HTR-8/SVneo (cell line): ENCODE data around the gene WDR81.
"Not testable (repeated sequence)": the region's sequence is repeated elsewhere in the genome, so short reads cannot be mapped to it uniquely, and the experiment has no call there.

Source experiments
- DNase-seq: peaks from one replicate; pipeline ENCODE4 v3.0.0; 2011; ENCODE audit warnings: low spot score, mixed read lengths; ENCODE audit not compliant: insufficient read length
- FAIRE-seq: peaks from 2 replicates; lab custom pipeline; 2011; peaks lifted over from hg19 to GRCh38; lab: Jason Lieb, UNC

The WDR81 gene

GRCh38 chr17:1724351-1724868, at the start of gene WDR81:
Gene WDR81 (plus strand): TSS chr17:1724704. CDS start chr17:1724960, 256 bp downstream.
- no peak for FAIRE-seq
- DNase-seq: peak; percentile 94

GRCh38 chr17:1676401-1676800, 48.1 kb upstream of the WDR81 start:
- FAIRE-seq: no peak
- no peak for DNase-seq

GRCh38 chr17:1683459-1683858, 41.0 kb upstream of the WDR81 start:
- no peak for DNase-seq
- no peak for FAIRE-seq

GRCh38 chr17:1684378-1685189, 39.9 kb upstream of the WDR81 start, which contains the start of gene PRPF8:
Gene PRPF8 (minus strand): TSS chr17:1684867. CDS start chr17:1684571, 296 bp downstream.
- FAIRE-seq: peak; percentile 97
- peak; percentile 100 for DNase-seq

GRCh38 chr17:1686086-1686485, 38.4 kb upstream of the WDR81 start:
- DNase-seq (no peak), FAIRE-seq (no peak)

DNA sequence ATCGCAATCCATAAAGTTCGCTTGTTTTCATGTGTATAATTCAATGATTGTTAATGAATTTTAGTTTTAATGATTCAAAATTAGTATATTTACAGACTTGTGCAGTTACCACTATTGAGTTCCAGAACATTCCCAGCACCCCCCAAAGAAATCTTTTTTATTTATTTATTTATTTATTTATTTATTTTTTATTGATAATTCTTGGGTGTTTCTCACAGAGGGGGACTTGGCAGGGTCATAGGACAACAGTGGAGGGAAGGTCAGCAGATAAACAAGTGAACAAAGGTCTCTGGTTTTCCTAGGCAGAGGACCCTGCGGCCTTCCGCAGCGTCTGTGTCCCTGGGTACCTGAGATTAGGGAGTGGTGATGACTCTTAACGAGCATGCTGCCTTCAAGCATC, 36.1 kb upstream of the WDR81 start:
- not testable (repeated sequence) for FAIRE-seq, DNase-seq

DNA sequence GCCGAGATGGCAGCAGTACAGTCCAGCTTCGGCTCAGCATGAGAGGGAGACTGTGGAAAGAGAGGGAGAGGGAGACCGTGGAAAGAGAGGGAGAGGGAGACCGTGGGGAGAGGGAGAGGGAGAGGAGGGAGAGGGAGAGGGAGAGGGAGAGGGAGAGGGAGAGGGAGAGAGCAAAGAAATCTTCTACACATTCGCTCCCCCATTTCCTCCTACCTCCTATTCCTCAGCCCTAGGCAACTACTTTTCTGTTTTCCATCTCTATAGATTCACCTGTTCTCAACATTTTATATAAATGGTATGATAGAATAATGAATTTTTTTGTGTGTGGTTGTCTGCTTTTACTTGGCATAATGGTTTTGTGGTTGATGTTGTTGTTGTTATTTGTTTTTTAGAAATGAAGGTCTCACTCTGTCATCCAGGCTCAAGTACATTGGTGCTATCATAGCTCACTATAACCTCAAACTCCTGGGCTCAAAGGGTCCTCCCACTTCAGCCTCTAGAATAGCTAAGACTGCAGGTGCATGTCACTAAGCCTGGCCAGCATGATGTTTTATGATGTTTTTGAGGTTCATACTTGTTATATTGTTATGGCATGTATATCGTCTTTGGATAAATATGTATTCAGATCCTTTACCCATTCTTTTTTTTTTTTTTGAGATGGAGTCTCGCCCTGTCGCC, 33.8 kb upstream of the WDR81 start:
- FAIRE-seq: no peak
- DNase-seq: no peak

DNA sequence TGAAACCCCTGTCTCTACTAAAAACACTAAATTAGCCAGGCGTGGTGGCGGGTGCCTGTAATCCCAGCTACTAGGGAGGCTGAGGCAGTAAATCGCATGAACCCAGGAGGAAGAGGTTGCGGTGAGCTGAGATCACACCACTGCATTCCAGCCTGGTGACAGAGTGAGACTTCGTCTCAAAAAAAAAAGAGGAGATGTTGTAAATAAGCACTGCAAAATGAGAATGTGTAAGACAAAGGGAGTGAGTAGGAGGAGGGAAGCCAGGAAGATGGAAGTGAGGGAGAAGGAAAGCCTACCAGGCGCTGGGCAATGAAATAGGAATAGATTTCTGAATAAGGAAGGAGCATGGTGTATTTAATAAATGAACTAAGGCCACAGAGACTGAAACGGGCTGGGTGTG, 31.2 kb upstream of the WDR81 start:
- DNase-seq (no peak), FAIRE-seq (no peak)

GRCh38 chr17:1695365-1695764, 29.1 kb upstream of the WDR81 start:
- no peak for FAIRE-seq
- no peak for DNase-seq

DNA sequence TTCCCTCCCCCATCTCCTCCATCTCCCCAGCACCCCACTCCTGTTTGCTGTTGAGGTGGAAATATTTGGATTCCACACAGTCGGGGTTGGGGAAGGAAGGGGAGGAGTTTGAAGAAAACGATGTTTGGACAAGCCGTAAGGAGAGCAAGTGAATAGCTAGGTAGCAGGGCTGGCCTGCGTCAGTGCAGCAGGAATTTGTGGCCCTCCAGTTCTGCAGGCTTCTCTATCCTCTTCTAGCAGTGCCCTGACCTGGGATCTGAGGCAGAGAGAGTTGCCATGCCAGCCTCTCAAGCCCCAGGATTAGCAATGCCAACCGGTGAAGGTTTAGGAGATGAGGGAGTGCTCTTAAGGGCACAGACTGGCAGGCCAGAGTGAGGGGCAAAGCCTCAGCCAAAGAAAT, 26.8 kb upstream of the WDR81 start:
- no peak for FAIRE-seq

DNA sequence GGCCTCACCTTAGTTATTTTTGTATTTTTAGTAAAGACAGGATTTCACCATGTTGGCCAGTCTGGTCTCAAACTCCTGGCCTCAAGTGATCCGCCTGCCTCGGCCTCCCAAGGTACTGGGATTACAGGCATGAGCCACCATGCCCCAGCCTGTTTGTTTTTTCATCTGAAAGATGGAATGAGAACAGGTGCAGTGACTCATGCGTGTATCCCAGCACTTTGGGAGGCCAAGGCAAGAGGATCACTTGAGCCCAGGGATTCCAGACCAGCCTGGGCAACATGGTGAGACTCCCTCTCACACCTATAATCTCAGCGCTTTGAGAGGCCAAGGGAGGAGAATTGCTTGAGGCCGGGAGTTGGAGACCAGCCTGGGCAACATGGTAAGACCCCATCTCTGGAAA, 24.6 kb upstream of the WDR81 start:
- not testable (repeated sequence) for DNase-seq

More for the DNA sequence above, 26.8 kb upstream of the WDR81 start:
- DNase-seq: no peak

DNA sequence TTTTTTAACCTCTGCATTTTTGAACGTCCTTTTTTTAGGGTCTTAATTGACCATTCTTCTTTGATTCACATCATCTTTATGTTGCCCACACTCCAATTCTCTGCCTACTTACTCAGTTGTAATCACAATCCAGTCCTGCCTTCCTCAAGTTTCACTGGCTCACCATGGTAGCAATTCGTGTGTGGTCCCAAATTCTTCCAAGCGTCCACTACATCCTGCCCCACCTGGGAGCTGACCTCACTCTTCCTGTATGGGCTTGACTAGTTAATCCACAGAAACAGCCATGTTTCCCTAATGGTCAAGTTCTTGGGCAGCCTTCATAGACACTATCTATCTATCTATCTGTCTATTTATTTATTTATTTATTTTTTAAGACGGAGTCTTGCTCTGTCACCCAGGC, 21.4 kb upstream of the WDR81 start:
- FAIRE-seq (no peak), DNase-seq (no peak)

More for the DNA sequence above, 24.6 kb upstream of the WDR81 start:
- not testable (repeated sequence) for FAIRE-seq

DNA sequence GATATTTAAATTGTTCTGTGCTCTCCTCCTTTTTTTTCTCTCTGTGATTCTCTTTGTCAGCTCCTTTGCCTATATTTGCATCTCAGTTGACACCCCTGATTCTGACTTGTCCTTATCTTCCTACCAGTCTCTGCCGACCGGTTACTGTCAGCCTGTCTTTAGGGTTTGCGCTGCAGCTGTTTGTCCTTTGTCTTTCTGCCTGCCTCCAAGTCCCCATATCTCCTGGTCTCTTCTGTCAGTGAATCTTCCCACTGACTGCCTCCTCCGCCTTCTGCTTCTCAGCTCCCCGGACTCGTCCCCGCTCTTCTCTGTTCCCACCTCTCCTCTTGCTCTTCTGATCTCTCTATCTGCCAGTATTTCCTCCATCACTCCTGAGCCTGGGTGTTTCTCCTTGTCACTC, 19.5 kb upstream of the WDR81 start:
- DNase-seq (no peak), FAIRE-seq (no peak)

- FAIRE-seq (no peak), DNase-seq (no peak)
Observed at GRCh38 chr17:1707107-1707506, 17.4 kb upstream of the WDR81 start.

DNA sequence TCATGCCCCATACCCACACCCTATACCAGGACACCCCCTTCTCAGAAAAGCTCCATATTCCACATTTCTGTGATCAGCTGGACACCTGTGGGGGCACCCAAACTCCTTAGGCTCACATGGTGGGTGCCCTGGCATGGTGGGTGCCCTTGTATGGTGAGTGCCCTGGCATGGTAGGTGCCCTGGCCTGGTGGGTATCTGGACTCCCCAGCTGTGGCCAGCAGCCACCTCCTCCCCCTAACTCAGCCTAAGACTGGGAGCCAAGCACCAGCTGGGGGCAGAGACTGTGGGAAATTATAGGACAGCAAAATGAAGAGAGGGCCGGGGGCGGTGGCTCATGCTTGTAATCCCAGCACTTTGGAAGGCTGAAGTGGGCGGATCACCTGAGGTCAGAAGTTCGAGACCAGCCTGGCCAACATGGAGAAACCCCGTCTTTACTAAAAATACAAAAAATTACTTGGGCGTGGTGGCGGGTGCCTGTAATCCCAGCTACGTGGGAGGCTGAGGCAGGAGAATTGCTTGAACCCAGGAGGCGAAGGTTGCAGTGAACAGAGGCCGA, 15.6 kb upstream of the WDR81 start:
- not testable (repeated sequence) for DNase-seq, FAIRE-seq

DNA sequence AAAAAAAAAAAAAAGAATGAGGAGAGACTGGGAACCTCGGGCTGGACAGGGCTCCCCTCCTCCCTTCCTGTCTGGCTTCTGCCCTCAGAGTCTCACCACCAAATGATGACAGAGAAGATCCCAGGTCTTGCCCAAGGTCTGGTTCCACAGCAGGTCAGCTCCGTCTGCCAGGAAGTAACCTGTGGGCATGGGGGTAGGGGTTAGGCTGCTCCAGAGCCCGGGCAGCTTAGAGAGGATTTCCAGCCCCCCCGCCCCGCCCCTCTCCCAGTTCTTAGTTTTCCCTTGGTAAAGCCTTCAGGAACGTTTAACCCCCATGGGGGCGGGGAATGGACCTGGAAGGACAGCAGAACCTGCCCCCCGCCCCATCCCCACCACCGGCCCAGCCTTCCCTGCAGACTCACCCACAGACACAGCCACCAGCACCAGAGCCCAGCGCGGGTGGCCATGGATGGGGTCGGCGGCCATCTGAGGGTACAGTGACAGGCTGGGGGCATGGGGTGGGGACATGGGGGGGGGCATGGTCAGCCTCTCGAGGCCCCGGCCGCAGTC, 15.0 kb upstream of the WDR81 start:
- DNase-seq (no peak), FAIRE-seq (no peak)

DNA sequence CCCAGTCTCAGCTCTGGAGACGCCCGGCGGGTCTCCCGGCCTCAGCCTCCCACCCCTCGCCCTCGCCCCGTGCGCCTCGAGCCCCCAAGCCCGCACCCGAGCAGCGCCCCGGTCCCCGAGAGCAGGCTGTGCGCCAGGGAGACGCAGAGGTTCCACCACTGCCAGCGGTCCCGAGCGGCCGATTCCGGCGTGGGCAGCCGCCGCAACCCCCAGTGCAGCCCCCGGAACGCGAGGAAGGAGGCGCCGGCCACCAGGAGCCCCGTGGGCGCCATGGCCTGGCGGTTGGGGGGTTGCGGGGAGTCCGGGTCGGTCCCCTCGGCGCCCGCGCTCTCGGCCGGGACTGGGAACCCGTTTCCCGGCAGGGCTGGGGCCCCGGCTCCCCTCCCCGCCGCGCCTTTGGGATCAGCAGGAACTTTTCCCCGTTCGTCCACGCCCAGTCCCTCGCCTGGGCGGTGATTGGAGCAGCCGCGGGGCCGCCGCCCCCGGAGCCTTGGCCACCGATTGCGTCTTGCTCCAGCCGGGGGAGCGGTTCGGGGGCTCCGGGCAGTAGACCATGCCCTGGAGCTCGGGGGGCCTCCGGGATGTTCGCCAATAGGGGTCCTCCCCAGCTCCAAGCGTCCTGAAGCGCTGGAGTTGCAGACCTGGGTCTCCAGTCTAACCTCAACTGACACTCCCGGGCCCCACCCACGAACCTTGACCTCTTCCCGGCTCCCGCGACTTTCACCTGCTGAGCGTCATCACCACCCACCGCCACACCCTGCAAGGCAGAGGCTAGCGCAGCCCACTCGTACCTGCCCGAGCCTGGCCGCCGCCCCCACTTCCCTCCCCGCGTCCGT, 14.3 kb upstream of the WDR81 start, which contains the start of gene TLCD2:
Gene TLCD2, minus strand, starts transcription at position 407 of the 836 bp plus-strand sequence. Its CDS starts 135 bp downstream, at position 272.
- peak; percentile 79 for DNase-seq
- peak; percentile 75 for FAIRE-seq

DNA sequence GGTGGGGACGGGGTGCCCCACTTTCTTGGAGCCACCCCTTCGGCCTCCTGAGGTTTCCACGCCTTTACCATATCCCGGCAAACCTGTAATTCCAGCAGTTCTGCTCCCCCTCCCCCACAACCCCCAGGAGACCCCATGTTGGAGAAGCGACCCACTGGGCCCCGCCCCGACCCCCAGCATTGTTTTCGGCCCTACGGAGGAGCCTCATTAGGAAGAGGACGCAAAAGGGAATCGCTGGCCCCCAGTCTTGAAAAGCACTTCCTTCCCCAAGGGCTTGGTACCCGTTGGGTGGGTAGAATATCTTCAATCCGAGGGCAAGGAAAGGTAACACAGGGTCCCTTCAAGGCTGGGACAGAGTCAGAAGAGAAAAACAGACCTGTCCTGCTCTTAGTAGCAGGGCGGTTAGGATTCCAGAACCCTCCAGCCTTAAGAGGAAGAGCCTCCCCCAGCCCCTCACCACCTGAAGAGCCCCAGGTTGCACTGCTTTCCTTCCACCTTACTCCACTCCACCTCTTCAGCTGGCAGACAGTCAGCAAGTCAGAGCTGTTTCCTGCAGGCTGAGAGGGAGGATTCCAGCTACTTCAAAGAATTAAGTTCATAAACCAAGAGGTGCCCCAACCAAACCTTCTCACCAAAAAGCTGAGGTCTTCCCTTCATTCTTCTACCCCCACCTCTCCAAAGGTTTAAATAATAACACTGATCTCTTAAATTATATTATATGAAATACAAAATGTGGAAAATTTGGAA, 13.5 kb upstream of the WDR81 start:
- no peak for DNase-seq
- no peak for FAIRE-seq

- FAIRE-seq (no peak), DNase-seq (no peak)
Observed at GRCh38 chr17:1711804-1712203, 12.7 kb upstream of the WDR81 start.
